ENCODE measurements around the gene NRIP2. TPM values are rescaled to one million over a fixed set of nuclear protein-coding genes. Genes with fewer than 3 reads are reported as not detected.
A peak's percentile ranks its signal among the peaks of the same experiment; 100 is the strongest.

Gene NRIP2
- total and polyA plus RNA-seq, 2 experiments from 2014 or later = 0.66 TPM; not detected in 1

DNA sequence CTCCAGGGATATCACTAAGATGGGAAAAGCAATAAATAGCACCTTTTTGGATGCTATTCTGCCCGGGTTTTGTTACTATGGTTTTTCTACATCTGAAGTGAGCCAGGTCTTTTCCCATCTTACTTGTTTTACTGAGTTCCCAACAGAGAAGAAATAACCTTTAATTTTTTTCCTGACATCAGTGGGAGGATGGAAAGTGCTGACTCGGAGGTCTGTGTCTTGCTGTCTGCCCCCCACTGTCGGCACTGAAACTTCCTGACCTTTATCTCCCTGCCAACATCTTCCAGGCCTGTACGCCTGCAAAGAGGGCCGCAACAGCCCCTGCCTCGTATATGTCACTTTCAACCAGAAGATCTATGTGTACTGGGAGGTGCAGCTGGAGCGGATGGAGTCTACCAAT, 11.4 kb downstream of the NRIP2 start:
- peaks cover 5% of the 10 kb centered on the region; the same call in 1 of the 2 replicates for H3F3A ChIP-seq (replicated peaks; ENCODE audit: low read depth)
- peaks cover 32% of the 10 kb centered on the region for H3K36me3 ChIP-seq (ENCODE audit: insufficient read depth)

More for the DNA sequence above, 11.4 kb downstream of the NRIP2 start:
- ATAC-seq (no peak), DNase-seq (ENCODE audit: low spot score) (no peak)
- Histone ChIP-seq H3K4me3 (no peak overlapping the region), H3K27ac (ENCODE audit: low read depth) (no peak overlapping the region), H2AFZ (no peak overlapping the region), H3K9me2 (ENCODE audit: insufficient read depth) (no peaks in the 10 kb centered on the region), H4K20me1 (replicated peaks; ENCODE audit: insufficient read depth) (peaks cover 4% of the 10 kb centered on the region; the same call in 1 of the 2 replicates), H3K27me3 (ENCODE audit: insufficient read depth) (no peaks in the 10 kb centered on the region), H3K79me2 (replicated peaks; ENCODE audit: insufficient read depth) (no peaks in the 10 kb centered on the region), H3K4me2 (no peak overlapping the region), H3K4me1 (ENCODE audit: insufficient read depth) (peaks cover 9% of the 10 kb centered on the region)
- peaks cover 5% of the 10 kb centered on the region for H3K27me3 Mint-ChIP-seq (ENCODE audit: insufficient read depth, low read depth, poor library complexity)
- no peak for TF ChIP-seq EZH2 (IDR thresholded peaks at IDR 0.05; ENCODE audit: low read depth, unreplicated experiment)
- TF ChIP-seq, protein P1, sequence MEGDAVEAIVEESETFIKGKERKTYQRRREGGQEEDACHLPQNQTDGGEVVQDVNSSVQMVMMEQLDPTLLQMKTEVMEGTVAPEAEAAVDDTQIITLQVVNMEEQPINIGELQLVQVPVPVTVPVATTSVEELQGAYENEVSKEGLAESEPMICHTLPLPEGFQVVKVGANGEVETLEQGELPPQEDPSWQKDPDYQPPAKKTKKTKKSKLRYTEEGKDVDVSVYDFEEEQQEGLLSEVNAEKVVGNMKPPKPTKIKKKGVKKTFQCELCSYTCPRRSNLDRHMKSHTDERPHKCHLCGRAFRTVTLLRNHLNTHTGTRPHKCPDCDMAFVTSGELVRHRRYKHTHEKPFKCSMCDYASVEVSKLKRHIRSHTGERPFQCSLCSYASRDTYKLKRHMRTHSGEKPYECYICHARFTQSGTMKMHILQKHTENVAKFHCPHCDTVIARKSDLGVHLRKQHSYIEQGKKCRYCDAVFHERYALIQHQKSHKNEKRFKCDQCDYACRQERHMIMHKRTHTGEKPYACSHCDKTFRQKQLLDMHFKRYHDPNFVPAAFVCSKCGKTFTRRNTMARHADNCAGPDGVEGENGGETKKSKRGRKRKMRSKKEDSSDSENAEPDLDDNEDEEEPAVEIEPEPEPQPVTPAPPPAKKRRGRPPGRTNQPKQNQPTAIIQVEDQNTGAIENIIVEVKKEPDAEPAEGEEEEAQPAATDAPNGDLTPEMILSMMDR (conservative IDR thresholded peaks at IDR 0.05; ENCODE audit: low read depth in 2 of 2) = no peak
- TF ChIP-seq CREB1 (CRISPR knock-in tag; IDR thresholded peaks at IDR 0.05; ENCODE audit: low read depth) = no peak
- TF ChIP-seq, protein P2, sequence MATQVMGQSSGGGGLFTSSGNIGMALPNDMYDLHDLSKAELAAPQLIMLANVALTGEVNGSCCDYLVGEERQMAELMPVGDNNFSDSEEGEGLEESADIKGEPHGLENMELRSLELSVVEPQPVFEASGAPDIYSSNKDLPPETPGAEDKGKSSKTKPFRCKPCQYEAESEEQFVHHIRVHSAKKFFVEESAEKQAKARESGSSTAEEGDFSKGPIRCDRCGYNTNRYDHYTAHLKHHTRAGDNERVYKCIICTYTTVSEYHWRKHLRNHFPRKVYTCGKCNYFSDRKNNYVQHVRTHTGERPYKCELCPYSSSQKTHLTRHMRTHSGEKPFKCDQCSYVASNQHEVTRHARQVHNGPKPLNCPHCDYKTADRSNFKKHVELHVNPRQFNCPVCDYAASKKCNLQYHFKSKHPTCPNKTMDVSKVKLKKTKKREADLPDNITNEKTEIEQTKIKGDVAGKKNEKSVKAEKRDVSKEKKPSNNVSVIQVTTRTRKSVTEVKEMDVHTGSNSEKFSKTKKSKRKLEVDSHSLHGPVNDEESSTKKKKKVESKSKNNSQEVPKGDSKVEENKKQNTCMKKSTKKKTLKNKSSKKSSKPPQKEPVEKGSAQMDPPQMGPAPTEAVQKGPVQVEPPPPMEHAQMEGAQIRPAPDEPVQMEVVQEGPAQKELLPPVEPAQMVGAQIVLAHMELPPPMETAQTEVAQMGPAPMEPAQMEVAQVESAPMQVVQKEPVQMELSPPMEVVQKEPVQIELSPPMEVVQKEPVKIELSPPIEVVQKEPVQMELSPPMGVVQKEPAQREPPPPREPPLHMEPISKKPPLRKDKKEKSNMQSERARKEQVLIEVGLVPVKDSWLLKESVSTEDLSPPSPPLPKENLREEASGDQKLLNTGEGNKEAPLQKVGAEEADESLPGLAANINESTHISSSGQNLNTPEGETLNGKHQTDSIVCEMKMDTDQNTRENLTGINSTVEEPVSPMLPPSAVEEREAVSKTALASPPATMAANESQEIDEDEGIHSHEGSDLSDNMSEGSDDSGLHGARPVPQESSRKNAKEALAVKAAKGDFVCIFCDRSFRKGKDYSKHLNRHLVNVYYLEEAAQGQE (IDR thresholded peaks at IDR 0.05; ENCODE audit: unreplicated experiment) = no peak
- TF ChIP-seq ZNF114 (CRISPR knock-in tag; IDR thresholded peaks at IDR 0.05) = no peak
- TF ChIP-seq, protein P3, sequence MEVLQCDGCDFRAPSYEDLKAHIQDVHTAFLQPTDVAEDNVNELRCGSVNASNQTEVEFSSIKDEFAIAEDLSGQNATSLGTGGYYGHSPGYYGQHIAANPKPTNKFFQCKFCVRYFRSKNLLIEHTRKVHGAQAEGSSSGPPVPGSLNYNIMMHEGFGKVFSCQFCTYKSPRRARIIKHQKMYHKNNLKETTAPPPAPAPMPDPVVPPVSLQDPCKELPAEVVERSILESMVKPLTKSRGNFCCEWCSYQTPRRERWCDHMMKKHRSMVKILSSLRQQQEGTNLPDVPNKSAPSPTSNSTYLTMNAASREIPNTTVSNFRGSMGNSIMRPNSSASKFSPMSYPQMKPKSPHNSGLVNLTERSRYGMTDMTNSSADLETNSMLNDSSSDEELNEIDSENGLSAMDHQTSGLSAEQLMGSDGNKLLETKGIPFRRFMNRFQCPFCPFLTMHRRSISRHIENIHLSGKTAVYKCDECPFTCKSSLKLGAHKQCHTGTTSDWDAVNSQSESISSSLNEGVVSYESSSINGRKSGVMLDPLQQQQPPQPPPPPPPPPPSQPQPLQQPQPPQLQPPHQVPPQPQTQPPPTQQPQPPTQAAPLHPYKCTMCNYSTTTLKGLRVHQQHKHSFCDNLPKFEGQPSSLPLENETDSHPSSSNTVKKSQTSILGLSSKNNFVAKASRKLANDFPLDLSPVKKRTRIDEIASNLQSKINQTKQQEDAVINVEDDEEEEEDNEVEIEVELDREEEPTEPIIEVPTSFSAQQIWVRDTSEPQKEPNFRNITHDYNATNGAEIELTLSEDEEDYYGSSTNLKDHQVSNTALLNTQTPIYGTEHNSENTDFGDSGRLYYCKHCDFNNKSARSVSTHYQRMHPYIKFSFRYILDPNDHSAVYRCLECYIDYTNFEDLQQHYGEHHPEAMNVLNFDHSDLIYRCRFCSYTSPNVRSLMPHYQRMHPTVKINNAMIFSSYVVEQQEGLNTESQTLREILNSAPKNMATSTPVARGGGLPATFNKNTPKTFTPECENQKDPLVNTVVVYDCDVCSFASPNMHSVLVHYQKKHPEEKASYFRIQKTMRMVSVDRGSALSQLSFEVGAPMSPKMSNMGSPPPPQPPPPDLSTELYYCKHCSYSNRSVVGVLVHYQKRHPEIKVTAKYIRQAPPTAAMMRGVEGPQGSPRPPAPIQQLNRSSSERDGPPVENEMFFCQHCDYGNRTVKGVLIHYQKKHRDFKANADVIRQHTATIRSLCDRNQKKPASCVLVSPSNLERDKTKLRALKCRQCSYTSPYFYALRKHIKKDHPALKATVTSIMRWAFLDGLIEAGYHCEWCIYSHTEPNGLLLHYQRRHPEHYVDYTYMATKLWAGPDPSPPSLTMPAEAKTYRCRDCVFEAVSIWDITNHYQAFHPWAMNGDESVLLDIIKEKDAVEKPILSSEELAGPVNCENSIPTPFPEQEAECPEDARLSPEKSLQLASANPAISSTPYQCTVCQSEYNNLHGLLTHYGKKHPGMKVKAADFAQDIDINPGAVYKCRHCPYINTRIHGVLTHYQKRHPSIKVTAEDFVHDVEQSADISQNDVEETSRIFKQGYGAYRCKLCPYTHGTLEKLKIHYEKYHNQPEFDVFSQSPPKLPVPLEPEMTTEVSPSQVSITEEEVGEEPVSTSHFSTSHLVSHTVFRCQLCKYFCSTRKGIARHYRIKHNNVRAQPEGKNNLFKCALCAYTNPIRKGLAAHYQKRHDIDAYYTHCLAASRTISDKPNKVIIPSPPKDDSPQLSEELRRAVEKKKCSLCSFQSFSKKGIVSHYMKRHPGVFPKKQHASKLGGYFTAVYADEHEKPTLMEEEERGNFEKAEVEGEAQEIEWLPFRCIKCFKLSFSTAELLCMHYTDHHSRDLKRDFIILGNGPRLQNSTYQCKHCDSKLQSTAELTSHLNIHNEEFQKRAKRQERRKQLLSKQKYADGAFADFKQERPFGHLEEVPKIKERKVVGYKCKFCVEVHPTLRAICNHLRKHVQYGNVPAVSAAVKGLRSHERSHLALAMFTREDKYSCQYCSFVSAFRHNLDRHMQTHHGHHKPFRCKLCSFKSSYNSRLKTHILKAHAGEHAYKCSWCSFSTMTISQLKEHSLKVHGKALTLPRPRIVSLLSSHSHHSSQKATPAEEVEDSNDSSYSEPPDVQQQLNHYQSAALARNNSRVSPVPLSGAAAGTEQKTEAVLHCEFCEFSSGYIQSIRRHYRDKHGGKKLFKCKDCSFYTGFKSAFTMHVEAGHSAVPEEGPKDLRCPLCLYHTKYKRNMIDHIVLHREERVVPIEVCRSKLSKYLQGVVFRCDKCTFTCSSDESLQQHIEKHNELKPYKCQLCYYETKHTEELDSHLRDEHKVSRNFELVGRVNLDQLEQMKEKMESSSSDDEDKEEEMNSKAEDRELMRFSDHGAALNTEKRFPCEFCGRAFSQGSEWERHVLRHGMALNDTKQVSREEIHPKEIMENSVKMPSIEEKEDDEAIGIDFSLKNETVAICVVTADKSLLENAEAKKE (CRISPR knock-in tag; IDR thresholded peaks at IDR 0.05) = no peak
- TF ChIP-seq, protein P4, sequence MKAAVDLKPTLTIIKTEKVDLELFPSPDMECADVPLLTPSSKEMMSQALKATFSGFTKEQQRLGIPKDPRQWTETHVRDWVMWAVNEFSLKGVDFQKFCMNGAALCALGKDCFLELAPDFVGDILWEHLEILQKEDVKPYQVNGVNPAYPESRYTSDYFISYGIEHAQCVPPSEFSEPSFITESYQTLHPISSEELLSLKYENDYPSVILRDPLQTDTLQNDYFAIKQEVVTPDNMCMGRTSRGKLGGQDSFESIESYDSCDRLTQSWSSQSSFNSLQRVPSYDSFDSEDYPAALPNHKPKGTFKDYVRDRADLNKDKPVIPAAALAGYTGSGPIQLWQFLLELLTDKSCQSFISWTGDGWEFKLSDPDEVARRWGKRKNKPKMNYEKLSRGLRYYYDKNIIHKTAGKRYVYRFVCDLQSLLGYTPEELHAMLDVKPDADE (IDR thresholded peaks at IDR 0.05) = no peak
- no peak for TF ChIP-seq NANOG (IDR thresholded peaks at IDR 0.05; ENCODE audit: borderline replicate concordance)
- no peak for TF ChIP-seq STAT1 (IDR thresholded peaks at IDR 0.05; ENCODE audit: unreplicated experiment)
- TF ChIP-seq POLR2AphosphoS5 (IDR thresholded peaks at IDR 0.05; ENCODE audit: low read depth) = no peak
- TF ChIP-seq EZH2phosphoT487 (IDR thresholded peaks at IDR 0.05; ENCODE audit: unreplicated experiment) = no peak
- no peak for TF ChIP-seq JUNB (IDR thresholded peaks at IDR 0.05; ENCODE audit: unreplicated experiment)
- no peak for TF ChIP-seq ZNF331 (CRISPR knock-in tag; IDR thresholded peaks at IDR 0.05; ENCODE audit: low read depth)
- no peak overlapping the region for H3K4me3 Mint-ChIP-seq
- H3K27ac Mint-ChIP-seq = peak overlapping the region; percentile 69; the same call in 1 of the 2 replicates
- no peaks in the 10 kb centered on the region; the same call in 2 of the 3 replicates for H3K9me3 Mint-ChIP-seq
- H3K36me3 Mint-ChIP-seq (ENCODE audit: low read depth) = peaks cover 72% of the 10 kb centered on the region
- peaks cover 46% of the 10 kb centered on the region for H3K4me1 Mint-ChIP-seq

Data from GM23338 (cell line).